Head of caudate nucleus (tissue), 42 donors: Measurements from ENCODE around the gene LSM5.
"Not testable (repeated sequence)": the region's sequence is repeated elsewhere in the genome, so short reads cannot be mapped to it uniquely, and the experiment has no call there.

Experiments
- DNase-seq, 42 donors: peaks; one replicate each; pipeline versions ENCODE4 v3.0.0 to v3.0.0-alpha.2; 2020 to 2021; ENCODE audit warnings: mixed read lengths in 7 of 42
- intact Hi-C: fragments of 100-400 bp; cut with DNase I; formaldehyde crosslinking; loops from one replicate; pipeline ENCODE4 v1.15.0; 2022

LSM5 gene

DNA sequence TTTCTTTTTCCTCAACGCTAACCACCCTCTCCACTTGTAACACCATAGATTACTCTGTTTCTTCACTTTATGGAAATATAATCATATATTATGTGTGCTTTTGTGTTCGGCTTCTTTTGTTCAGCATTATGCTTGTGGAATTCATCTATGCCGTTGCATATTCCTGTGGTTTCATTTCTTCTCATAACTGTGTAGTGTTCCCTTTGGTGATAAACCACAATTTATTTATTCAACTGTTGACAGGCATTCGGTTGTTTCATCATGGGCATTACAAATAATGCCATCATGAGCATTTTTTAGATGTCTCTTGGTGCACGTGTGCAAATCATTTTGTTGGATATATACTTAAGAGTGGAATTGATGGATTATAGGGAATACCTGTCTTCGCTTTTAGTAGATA is 17.2 kb upstream of the LSM5 start:
- DNase-seq = no peak

DNA sequence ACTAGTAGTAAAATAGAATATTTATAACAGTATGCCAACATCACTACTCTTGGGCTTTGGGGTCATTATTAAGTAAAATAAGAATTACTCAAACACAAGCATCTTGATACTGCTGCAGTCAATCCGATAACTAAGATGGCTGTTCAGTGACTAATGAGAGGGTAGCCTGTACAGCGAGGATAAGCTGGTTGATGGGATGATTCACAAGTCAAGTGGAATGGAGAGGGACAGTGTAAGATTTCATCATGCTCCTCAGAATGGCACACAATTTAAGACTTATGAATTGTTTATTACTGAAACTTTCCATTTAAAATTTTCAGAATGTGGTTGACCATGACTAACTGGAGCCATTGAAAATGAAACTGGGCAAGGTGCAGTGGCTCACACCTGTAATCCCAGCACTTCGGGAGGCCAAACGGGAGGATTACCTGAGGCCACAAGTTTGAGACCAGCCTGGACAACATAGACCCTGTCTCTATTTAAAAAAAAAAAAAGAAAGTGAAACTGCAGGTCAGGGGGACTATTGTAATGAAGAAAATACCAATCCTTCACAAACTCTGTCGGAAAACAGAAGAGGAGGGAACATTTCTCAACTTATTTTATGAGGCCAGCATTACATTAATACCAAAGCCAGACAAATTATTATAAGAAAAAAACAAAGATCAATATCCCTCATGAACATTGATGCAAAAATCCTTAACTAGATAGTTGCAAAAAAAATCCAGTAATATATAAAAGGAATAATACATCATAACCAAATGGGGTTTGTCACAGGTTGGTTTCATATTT is 16.3 kb upstream of the LSM5 start:
- DNase-seq = no peak
- intact Hi-C loops = no loop called here

More for the DNA sequence above, 17.2 kb upstream of the LSM5 start:
- intact Hi-C loops = no loop called here

DNA sequence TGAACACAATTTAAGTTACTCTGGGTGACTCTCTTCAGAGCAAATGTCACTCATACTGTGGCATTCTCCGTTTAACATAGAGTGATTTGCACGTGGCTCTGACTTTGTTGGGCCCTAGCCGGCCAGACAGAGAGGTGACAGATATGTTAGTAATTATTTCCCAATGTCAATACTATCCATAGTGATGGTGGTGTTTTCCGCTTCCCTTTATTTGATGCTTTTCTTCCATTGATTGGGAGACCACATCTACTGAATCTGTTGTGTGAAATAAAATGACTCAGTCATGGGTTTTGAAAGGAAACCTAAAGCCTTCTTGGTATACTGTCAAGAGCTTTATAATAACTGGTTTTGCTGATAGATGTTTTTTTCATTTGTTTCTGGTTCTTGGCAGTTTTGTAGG is 12.5 kb upstream of the LSM5 start:
- DNase-seq = no peak
- intact Hi-C loops = no loop called here

DNA sequence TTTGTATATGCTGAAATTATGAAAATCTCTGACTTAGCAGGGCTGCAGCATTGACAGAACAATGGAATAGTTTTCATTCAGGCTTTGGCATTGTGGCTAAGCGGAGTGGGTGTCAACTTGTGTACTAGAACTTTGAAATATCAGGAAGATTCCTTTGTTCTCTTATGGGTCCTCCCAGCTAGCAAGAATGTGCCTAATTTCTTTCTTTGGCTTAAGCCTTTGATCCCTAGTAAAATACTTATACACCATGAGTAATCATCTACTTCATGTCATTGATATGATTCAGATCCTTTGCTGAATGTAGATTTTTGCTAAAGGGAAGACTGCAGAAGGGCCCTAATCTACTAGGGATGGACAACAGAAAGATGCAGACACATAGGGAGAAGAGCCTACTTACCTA is 11.3 kb upstream of the LSM5 start:
- intact Hi-C loops = no loop called here
- DNase-seq = peak in 1 of 42 donors; percentile 14

DNA sequence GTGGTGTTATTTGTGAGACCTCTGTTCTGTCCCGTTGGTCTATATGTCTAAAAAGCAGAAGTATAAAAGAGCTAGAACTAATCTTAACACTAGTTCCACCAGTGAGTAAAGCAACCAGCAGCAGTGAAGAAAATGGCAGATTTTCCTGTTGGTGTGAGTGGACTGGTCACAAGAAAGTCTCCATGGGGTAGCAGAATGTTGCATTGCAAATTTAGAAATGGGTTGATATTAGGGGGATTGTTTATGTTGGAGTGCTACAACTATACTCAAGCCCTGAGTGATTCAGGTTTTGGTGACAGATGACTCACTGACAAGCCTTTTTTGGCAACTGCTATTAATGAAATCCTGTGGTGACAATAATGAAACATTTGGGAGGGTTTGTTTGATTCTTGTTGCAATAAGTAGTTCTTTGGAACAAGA is 10.8 kb upstream of the LSM5 start:
- peak in 5 of 42 donors; percentile 12 to 47 (median 17) for DNase-seq
- intact Hi-C loops = no loop called here

DNA sequence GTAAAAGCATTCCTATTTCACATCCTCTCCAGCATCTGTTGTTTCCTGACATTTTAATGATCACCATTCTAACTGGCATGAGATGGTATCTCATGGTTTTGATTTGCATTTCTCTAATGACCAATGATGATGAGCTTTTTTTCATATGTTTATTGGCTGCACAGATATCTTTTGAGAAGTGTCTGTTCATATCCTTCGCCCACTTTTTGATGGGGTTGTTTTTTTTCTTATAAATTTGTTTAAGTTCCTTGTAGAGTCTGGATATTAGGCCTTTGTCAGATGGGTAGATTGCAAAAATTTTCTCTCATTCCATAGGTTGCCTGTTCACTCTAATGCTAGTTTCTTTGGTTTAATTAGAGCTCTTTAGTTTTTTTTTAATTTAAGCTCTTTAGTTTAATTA is 10.0 kb upstream of the LSM5 start:
- intact Hi-C loops, DNase-seq: not testable (repeated sequence)

DNA sequence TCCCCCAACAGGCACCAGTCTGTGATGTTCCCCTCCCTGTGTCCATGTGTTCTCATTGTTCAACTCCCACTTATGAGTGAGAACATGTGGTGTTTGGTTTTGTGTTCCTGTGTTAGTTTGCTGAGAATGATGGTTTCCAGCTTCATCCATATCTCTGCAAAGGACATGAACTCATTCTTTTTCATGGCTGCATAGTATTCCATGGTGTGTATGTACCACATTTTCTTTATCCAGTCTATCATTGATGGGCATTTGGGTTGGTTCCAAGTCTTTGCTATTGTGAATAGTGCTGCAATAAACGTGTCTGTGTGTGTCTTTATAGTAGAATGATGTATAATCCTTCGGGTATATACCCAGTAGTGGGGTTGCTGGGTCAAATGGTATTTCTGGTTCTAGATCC is 9.6 kb upstream of the LSM5 start:
- intact Hi-C loops = not testable (repeated sequence)

DNA sequence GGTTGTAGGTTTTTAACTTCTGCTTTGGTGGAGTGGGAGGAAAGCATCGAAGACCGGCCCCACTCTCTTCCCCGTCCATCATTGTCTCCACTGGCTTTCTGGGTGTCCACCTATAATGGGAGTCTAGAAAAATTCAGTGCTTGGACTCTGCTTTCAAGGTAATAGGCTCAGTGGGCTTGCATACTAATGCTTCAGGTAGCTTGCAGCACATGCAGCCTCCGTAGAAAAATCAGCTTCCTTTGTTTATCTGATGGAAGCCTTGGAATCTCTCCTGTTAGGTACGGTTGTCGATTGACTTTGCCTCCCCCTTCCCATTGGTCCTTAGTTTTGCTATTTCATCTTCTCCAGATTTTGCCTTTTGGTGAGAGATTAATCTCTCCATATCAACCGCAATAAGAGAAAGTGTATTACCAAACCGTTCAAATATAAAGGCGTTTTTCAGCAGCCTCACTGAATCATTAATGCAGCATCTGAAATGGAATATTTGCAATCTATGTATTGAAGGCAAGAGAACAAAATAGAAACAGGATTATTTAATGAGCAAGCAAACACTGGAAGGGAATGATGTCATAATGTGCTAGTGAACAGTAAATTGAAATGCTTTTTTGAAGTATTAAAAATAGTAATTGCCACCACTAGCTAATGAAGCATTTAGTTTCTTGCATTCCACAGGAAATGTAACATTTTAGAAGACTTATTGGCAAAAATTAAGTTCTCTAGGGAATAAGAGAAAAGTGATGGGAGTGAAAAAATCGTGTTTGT is 6.1 kb upstream of the LSM5 start:
- intact Hi-C loops = no loop called here
- DNase-seq = no peak

More for the DNA sequence above, 9.6 kb upstream of the LSM5 start:
- not testable (repeated sequence) for DNase-seq

DNA sequence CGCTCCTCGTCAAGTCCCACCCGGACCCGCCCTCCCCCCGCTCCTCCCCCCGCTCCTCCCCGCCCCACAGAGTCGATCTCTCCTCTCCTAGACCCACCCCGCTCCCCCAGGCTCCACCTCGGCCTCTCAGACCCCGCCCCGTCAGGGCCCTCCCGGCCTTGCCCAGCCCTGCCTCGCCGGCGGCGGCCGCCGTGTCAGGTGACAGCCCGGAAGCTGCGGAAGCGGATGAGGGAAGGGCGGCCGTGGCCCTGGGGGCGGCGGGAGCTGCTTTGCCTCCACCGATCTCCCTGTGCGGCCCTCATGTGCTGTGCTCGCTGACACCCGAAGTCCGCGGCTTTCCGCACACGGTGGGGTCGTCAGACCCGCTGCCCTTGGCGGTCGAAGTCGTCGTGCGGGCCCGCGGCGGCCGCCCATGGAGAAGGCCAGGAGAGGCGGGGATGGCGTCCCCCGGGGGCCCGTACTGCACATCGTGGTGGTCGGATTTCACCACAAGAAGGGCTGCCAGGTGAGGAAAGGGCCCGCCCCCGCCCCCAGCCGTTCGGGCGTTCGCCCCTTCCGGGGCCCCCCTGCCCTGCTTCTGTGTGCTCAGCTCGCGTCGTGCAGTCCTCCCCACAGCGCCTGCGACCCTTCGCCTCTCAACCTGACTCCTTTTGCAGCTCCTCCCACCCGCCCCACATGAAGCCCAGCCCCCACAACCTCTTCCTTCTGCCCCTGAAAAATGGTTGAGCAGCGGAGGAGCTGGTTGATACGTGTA is 5.3 kb upstream of the LSM5 start, which contains the start of gene AVL9:
AVL9 (plus strand) TSS at position 192 of the 754 bp plus-strand sequence; CDS start at position 413, 221 bp downstream.
- peak; percentile 92 to 100 (median 99) for DNase-seq
- intact Hi-C loops = no loop called here

DNA sequence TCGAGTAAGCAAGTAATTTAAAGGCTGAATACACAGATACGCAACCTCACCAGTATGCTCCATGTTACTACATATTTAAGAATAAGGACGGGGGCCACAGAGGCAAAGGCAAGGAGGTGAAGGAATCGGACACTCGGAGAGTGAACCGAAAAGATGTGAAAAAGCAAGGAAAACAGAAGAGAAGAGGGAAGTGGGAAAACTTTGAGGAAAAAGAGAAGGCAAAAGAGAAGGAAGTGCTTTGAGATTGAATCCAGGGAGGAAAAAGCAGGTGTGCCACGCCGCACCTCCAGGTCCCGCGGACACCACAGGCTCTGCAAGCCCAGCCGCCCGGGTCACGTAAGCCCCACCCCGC is 4.7 kb upstream of the LSM5 start:
- intact Hi-C loops = no loop called here

DNA sequence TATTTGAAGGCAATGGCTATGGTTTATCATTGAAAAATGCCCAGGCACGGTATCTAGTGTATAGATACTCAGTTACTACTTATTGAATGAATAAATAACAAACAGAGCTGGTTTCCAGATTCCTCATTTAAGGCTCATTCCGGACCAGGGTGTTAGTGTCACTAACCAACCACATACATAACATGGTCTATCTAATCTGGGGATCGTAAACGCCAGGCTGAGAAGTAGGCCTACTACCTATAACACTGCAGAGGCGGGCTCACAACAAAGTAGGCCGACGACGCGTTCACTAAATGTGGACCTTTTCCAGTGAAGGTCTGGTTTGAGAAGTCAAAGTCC is 423 bp downstream of the LSM5 start:
- DNase-seq = no peak
- intact Hi-C loops = loop anchor here (10.0 kb wide), 1 partner anchor 275 kb away; no protein-coding TSS in a partner anchor

More for the DNA sequence above, 4.7 kb upstream of the LSM5 start:
- DNase-seq = no peak

DNA sequence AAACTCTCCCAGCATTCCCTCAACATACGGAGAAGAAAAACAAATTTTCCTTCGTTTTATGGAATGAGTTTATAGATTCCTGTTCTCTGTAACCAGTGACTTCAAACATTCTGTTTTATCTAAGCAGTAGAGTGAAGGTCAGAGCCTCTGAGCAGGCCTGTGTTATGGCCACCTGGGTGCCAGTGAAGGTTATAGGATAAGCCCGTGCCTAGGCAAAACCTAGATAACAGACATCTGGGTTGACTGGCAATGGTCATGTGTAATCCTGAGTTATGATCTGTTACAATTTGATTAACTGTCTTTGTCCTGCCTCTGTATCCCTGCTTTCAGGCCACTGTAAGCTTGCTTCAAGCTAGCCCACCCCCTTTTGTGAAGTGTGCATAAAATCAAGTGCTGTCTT is 8.3 kb downstream of the LSM5 start:
- intact Hi-C loops = loop anchor here (10.0 kb wide), 1 partner anchor 267 kb away; no protein-coding TSS in a partner anchor
- no peak for DNase-seq

DNA sequence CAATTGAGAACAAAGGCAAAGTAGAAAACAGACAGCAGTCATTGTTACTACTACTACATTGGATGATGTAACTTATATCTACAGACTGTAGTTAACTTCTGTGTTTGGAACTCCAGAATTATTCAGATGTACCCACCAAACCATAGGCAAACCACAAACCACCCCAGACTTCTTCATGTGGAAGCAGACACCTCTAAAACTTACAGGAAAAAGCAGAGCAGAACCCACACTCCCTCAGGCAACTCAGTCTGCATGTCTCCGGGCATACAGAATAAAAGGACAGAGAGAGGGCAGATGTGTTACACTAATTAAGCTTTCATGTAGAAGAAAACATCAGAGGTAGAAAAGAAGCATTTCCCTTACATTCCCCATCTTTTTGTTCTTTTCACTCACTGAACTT is 9.0 kb downstream of the LSM5 start:
- intact Hi-C loops = loop anchor here (10.0 kb wide), 1 partner anchor 266 kb away; no protein-coding TSS in a partner anchor
- no peak for DNase-seq

DNA sequence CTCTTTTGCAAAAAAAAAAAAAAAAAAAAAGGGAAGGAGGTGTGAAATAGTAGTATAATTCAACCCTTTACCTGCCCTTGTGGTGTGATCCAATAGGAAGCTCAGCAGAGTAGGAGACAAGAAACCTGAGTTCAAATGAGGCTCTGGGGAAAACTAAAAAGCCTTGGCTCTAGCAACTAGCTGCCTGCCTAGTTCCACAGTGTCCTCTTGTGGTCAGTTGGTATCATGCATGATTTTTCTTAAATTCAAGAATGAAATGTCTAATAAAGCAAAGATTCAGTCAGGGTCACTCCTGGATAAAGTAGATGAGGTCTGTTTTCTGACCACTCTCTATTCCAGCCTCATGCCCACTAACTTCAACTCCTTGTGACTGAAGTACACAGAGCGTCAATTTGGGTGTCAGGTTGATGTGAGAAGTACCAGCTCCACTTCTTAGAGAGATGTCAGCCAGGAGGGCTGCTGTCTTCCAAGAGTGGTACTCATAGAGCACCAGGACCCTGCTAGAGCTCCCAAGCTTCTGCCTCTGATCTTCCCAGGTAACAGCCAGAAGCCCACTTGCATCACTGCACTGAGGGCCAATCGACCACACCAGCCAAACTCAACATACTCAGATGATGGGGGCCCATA is 10.5 kb downstream of the LSM5 start:
- DNase-seq = peak in 16 of 42 donors; percentile 3 to 60 (median 30)
- intact Hi-C loops = loop anchor here (10.0 kb wide), 1 partner anchor 265 kb away; no protein-coding TSS in a partner anchor

DNA sequence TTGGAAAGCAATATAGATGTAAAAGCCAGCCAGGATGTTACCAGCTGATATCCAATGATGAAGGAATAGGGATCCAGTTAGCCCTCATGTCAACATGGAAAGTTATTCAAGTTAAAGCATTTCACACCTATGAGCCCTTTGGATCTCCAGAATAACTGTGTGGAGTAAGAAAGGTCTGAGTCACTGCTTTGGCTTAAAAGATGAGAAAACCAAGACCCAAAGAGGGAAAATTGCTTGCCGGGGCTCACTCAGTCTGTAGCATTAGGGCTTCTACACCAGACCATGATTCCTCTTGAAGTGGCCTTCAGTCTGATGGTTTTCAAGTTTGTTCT is 12.6 kb downstream of the LSM5 start:
- intact Hi-C loops = no loop called here
- no peak for DNase-seq

DNA sequence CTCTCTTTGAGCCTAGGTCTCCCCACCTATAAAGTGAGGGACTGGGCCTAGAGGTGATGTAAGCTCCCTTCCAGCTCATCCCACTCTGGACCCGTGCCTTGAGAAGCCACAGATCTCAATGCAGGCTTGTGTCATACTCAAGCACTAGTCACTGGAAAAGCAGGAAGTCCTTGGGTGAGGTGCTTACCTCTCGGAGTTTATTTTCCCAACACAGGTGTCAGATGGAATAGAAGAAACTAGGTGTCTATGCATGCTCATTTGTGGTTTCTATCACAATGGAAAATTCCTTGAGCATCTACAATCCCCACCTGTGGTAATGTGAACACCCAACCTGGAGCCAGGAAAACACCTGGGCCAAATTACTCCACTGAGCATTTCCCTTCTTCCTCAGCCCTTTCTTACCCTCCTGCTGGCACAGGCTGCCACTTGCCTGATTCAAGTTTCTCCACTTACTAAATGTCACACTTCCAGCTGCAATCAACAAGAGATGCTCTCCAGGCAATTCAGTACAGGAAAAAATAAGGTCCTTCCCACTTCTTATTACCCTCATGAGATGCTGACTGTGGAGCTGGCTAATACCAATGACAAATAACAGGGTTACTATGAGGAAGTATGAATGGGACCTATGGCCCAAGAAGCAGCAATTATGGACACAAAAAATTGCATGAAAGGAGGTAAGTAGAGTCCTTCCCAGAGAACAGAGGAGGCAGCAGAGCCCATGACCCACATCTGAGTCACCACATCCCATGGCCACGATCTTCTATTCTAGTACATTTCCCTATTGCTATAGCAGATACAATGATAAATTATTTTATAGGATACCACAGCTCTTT is 13.1 kb downstream of the LSM5 start:
- DNase-seq = no peak
- intact Hi-C loops = no loop called here

DNA sequence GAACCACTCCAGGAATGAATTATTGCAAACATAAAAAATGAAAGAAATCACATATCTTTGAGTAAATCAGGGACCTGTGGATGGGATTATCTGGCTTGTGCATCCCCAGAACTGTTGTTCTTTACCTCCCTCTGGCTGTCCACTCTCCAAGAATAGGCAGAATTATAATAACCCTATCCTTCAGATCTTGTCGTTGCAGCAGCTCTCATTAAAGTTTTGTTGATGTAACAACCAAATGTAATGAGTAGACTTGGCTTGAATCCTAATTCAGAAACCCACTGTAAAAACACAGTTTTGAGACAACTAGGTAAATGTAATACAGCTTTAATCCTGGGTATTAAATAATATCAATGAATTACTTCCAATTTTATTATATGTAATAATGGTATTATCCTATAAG is 16.2 kb downstream of the LSM5 start:
- no peak for DNase-seq
- intact Hi-C loops = no loop called here

DNA sequence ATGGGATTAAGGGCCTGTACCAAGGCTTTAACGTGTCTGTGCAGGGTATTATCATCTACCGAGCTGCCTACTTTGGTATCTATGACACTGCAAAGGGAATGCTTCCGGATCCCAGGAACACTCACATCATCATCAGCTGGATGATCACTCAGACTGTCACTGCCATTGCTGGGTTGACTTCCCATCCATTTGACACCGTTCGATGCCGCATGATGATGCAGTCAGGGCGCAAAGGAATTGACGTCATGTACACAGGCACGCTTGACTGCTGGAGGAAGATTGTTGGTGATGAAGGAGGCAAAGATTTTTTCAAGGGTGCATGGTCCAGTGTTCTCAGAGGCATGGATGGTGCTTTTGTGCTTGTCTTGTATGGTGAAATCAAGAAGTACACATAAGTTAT is 18.2 kb downstream of the LSM5 start:
- DNase-seq = no peak
- intact Hi-C loops = no loop called here
